HG02678 (cell line): ENCODE data around the gene OR6C4.
"Not testable (repeated sequence)": the region's sequence is repeated elsewhere in the genome, so short reads cannot be mapped to it uniquely, and the experiment has no call there.

Experiments used
- ATAC-seq: cut with Tn5 transposase; IDR thresholded peaks from one replicate; pipeline ENCODE4 v1.9.1; 2021; ENCODE audit warnings: mild to moderate bottlenecking, moderate library complexity; ENCODE audit not compliant: unreplicated experiment

Gene OR6C4

DNA sequence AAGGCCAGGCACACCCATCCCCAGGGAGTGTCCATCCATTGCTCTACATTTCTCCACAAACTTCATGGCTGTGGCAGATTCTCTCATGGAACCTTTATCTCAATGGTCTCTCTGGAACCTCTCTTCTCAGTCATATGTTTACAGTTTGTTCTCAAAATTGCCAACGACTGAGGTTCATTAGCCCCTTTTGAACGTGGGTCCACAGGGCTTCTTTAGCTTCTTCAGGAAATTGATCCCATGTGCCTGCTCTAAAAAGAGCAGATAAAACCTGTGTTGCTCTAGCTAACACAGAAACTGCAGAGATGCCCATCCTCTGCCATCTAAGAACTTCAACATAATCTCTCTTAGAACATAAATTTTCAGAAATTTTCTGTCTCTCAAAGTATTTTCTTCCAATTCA, at the start of gene OR6C4:
TSS of gene OR6C4 (plus strand) at position 301 of the 400 bp plus-strand sequence. CDS start 1,625 bp downstream, outside the sequence.
- no peak for ATAC-seq

- ATAC-seq = no peak
Measured at GRCh38 chr12:55499810-55500252, 49.6 kb upstream of the OR6C4 start.

GRCh38 chr12:55501601-55502000, 47.8 kb upstream of the OR6C4 start:
- ATAC-seq = no peak

DNA sequence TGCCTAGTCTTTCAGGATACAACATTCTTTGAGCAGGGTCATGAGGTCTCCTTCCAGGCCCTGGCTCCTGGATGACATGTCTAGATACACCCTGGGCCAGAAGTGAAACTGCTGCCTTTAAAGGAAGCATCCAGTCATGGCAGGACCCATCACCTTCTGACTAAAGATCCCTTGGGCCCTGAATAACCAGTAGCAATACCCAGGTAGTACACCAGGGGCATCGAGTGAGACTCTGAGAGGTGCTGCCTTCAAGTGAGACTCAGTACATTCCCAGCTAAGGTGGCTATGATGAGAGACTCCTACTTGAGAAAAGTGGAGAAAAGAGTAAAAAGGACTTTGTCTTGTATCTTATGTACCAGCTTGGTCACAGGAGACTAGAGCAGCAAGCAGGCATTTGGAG, 33.7 kb upstream of the OR6C4 start:
- peak; percentile 50 for ATAC-seq

DNA sequence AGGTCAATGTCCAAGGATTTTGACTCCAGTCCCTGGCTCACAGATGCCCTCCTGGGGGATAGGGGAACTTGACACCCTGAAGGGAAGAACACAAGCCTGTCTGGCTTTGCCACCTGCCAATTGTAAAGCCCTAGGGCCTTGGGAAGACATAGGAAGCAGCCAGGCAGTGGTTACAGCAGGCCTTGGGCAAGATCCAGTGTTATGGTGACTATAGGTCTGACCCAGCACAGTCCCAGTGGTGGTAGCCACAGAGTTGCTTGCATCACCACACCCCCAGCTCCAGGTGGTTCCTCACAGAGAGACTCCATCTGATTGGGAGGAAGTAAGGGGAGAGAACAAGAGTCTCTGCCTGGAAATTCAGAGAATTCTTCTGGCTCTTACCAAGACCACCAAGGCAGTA, 33.0 kb upstream of the OR6C4 start:
- no peak for ATAC-seq

- ATAC-seq = not testable (repeated sequence)
Measured at GRCh38 chr12:55548235-55548634, 1.2 kb upstream of the OR6C4 start.

GRCh38 chr12:55548756-55549155, 646 bp upstream of the OR6C4 start:
- ATAC-seq = no peak

GRCh38 chr12:55554296-55554695, 4.9 kb downstream of the OR6C4 start:
- no peak for ATAC-seq

GRCh38 chr12:55570060-55570459, 20.7 kb downstream of the OR6C4 start:
- ATAC-seq = not testable (repeated sequence)

DNA sequence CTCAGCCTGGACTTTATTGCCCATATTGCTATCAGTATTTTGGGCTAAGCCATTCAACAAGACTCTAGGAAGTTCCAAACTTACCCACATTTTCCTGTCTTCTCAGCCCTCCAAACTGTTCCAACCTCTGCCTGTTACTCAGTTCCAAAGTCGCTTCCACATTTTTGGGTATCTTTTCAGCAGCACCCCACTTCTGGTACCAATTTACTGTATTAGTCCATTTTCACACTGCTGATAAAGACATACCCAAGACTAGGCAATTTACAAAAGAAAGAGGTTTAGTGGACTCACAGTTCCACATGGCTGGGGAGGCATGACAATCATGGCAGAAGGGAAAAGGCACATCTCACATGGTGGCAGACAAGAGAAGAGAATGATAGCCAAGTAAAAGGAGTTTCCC, 21.3 kb downstream of the OR6C4 start:
- ATAC-seq = not testable (repeated sequence)

DNA sequence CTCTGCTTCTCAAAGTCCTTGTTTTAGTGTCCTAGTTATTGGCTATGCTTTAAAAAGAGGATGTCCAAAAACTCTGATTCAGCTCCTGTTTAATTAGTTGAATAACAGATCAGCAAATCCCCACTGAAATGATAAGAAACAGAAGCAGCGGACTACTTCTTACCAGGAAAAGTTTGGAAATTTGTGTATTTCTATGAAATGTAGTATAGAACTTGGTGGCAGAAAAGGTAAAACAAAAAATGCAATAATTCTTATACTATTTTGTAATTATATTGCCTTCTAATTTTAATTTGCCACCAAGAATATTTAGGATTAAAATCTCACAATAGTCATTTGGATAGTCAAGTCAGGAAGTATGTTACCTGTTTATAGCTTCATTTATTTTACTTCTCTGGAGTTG, 22.8 kb downstream of the OR6C4 start, which contains the start of gene OR2AP1:
TSS of gene OR2AP1 (plus strand) at position 301 of the 400 bp plus-strand sequence. CDS start 1,947 bp downstream, outside the sequence.
- no peak for ATAC-seq

GRCh38 chr12:55582066-55582465, 32.7 kb downstream of the OR6C4 start:
- ATAC-seq = no peak

- no peak for ATAC-seq
Measured at GRCh38 chr12:55585817-55586216, 36.4 kb downstream of the OR6C4 start.

DNA sequence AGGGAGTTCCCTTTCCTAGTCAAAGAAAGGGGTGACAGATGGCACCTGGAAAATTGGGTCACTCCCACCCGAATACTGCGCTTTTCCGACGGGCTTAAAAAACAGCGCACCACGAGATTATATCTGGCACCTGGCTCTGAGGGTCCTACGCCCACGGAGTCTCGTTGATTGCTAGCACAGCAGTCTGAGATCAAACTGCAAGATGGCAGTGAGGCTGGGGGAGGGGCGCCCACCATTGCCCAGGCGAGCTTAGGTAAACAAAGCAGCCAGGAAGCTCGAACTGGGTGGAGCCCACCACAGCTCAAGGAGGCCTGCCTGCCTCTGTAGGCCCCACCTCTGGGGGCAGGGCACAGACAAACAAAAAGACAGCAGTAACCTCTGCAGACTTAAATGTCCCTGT, 40.8 kb downstream of the OR6C4 start:
- not testable (repeated sequence) for ATAC-seq
